Measurements from ENCODE around the gene MGAT2.
"Not testable (repeated sequence)": the region's sequence is repeated elsewhere in the genome, so short reads cannot be mapped to it uniquely, and the experiment has no call there.

DNA sequence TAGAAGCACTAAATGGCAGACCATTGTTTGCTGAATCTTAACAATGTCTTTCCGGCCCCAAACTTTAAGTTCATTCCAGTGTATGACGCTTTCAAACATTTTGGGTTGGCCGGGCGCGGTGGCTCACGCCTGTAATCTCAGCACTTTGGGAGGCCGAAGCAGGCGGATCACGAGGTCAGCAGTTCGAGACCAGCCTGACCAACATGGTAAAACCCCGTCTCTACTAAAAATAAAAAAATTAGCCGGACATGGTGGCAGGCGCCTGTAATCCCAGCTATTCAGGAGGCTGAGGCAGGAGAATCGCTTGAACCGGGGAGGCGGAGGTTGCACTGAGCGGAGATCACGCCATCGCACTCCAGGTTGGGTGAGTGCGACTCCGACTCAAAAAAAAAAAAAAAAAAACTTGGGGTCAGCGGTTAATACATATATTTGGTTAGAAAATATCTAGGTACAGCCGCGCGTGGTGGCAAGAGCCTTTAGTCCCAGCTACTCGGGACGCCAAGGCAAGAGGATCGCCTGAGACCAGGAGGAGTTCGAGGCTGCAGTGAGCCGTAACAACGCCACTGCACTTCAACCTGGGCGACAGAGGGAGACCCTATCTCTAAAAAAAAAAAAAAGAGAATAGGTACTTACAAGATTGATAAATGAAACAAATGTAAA, 35.5 kb upstream of the MGAT2 start:
- TF ChIP-seq, protein P1, sequence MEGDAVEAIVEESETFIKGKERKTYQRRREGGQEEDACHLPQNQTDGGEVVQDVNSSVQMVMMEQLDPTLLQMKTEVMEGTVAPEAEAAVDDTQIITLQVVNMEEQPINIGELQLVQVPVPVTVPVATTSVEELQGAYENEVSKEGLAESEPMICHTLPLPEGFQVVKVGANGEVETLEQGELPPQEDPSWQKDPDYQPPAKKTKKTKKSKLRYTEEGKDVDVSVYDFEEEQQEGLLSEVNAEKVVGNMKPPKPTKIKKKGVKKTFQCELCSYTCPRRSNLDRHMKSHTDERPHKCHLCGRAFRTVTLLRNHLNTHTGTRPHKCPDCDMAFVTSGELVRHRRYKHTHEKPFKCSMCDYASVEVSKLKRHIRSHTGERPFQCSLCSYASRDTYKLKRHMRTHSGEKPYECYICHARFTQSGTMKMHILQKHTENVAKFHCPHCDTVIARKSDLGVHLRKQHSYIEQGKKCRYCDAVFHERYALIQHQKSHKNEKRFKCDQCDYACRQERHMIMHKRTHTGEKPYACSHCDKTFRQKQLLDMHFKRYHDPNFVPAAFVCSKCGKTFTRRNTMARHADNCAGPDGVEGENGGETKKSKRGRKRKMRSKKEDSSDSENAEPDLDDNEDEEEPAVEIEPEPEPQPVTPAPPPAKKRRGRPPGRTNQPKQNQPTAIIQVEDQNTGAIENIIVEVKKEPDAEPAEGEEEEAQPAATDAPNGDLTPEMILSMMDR (IDR thresholded peaks at IDR 0.05 in 4 of 5, conservative IDR thresholded peaks at IDR 0.05 in 1 of 5) = not testable (repeated sequence)
- TF ChIP-seq POLR2A (IDR thresholded peaks at IDR 0.05) = not testable (repeated sequence)
